HepG2 (cell line): ENCODE results near the gene FKBP8. TPM values are rescaled to one million over a fixed set of nuclear protein-coding genes. Genes with fewer than 3 reads are reported as not detected.

Source experiments
- KDM5B ChIP-seq: sonication (generic); formaldehyde crosslinking; IDR thresholded peaks from 2 replicates; pipeline ENCODE4 v1.4.0; 2020; ENCODE audit warnings: missing genetic modification reagents, mild to moderate bottlenecking, borderline replicate concordance
- MXI1 ChIP-seq: IDR thresholded peaks from 3 replicates; pipeline ENCODE4 v1.6.1; 2012; ENCODE audit warnings: low read depth, low read length, inconsistent platforms, borderline replicate concordance
- POLR2A ChIP-seq, 2 experiments: IDR thresholded peaks; 2 replicates each; pipeline ENCODE4 v1.6.1; 2011; ENCODE audit warnings: low read depth in 2 of 2, low read length in 2 of 2, mild to moderate bottlenecking in 1 of 2, moderate library complexity in 1 of 2; ENCODE audit not compliant: insufficient read depth in 1 of 2
- RFXAP ChIP-seq: sonication (generic); formaldehyde crosslinking; IDR thresholded peaks from 2 replicates; pipeline ENCODE4 v1.4.0; 2020; ENCODE audit warnings: missing genetic modification reagents, borderline replicate concordance
- RXRA ChIP-seq: sonication (generic); formaldehyde crosslinking; IDR thresholded peaks from 2 replicates; pipeline ENCODE4 v1.5.1; 2020; ENCODE audit warnings: missing genetic modification reagents
- SAP130 ChIP-seq: IDR thresholded peaks from 2 replicates; pipeline ENCODE4 v1.6.1; 2016; ENCODE audit warnings: low read depth
- SP5 ChIP-seq: IDR thresholded peaks from 2 replicates; pipeline ENCODE4 v1.6.1; 2016; ENCODE audit warnings: low read depth, borderline replicate concordance
- ZFP36L1 ChIP-seq: sonication (generic); formaldehyde crosslinking; IDR thresholded peaks from 2 replicates; pipeline ENCODE4 v1.8.0; 2022; ENCODE audit warnings: mild to moderate bottlenecking, missing genetic modification reagents, moderate library complexity
- ZNF563 ChIP-seq: sonication (generic); formaldehyde crosslinking; IDR thresholded peaks from 2 replicates; pipeline ENCODE4 v1.8.0; 2022; ENCODE audit warnings: mild to moderate bottlenecking, moderate library complexity, missing genetic modification reagents
- ZNF766 ChIP-seq: sonication (generic); formaldehyde crosslinking; IDR thresholded peaks from 2 replicates; pipeline ENCODE4 v1.5.0; 2020; ENCODE audit warnings: missing genetic modification reagents, borderline replicate concordance
- polyA plus RNA-seq, 8 experiments: library from polyadenylated mRNA; depleted of rRNA in 3 of 8; stranded (reverse) in 7 of 8; unstranded in 1 of 8; fragments of >200 nt; fragmentation: Illumina TruSeq in 4 of 8; extraction: Trizol in 4 of 8; gene quantifications; 2 replicates each; pipeline versions ENCODE4 v1.2.1 to v1.2.3, GENCODE V29; 2011 to 2016; ENCODE audit warnings: low read depth in 4 of 8, missing spikeins in 1 of 8, mixed read lengths in 1 of 8; ENCODE audit not compliant: insufficient read depth in 1 of 8
- total RNA-seq, 5 experiments: library from RNA; depleted of rRNA; stranded (reverse); fragments of >200 nt; fragmentation: Illumina TruSeq; extraction: Trizol; gene quantifications; 2 replicates each; pipeline ENCODE4 v1.2.3, GENCODE V29; 2016; ENCODE audit warnings: low read depth in 1 of 5
- TF ChIP-seq, protein P1 (sequence below): sonication (generic); formaldehyde crosslinking; IDR thresholded peaks from 2 replicates; pipeline ENCODE4 v1.5.0; 2020; ENCODE audit warnings: mild to moderate bottlenecking, missing genetic modification reagents, borderline replicate concordance
- TF ChIP-seq, protein P2 (sequence below): IDR thresholded peaks from 2 replicates; pipeline ENCODE4 v1.6.1; 2016; ENCODE audit warnings: low read depth
- TF ChIP-seq, protein P3 (sequence below): sonication (generic); formaldehyde crosslinking; IDR thresholded peaks from 2 replicates; pipeline ENCODE4 v1.8.1; 2022; ENCODE audit warnings: low read depth, mild to moderate bottlenecking, missing genetic modification reagents
- TF ChIP-seq, protein P4 (sequence below): sonication (generic); formaldehyde crosslinking; IDR thresholded peaks from 2 replicates; pipeline ENCODE4 v1.4.0; 2020; ENCODE audit warnings: missing genetic modification reagents
- TF ChIP-seq, protein P5 (sequence below): sonication (generic); formaldehyde crosslinking; conservative IDR thresholded peaks from 2 replicates; pipeline ENCODE4 v1.5.0; 2020; ENCODE audit warnings: missing genetic modification reagents

Gene FKBP8
- total and polyA plus RNA-seq, 2 of the 13 experiments (the other 11 are each of a cell fraction or from before 2014, with no cell fraction given): 81.7 to 93.9 TPM

DNA sequence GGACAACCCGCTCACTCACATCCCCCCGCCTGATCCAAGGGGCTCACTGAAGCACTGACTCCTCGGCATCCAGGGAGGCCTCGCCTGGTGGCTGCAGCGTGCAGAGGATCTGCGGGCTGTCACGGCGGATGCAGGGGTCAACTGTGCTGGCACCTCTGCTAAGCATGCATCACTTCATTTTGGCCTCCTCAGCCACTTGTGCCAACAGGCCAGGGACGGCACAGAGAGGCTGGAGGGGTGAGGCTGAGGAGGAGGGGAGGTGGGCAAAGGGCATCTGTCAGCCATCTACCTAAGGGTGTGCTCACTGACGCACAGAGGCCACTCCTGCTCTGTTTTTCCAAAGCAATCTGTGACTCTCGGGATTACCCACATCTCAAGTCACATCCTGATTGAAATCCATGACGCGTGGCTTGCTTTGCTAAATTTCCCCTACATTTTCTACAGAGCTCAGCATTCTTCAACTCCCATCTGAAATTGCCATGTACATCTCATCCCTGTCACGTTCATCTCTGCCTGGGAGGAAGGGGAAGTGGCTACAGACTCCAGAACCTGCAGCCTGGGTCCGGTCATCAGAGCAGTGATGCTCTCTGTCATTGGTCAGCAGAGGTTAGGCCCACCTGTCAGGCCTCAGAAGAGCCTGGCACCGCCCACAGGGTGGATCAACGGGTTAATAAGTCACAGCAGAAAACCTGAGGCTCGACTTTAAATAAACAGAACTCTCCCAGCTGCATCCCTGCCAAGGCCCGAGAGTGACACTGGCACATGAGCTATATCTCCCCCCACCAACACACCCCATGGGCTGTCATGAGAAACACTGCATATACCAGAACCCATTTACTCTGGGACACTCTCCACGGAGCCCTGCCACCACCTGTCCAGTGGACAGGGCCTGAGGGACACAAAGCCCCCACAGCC is 39.1 kb downstream of the FKBP8 start (continued):
- TF ChIP-seq, protein P1, sequence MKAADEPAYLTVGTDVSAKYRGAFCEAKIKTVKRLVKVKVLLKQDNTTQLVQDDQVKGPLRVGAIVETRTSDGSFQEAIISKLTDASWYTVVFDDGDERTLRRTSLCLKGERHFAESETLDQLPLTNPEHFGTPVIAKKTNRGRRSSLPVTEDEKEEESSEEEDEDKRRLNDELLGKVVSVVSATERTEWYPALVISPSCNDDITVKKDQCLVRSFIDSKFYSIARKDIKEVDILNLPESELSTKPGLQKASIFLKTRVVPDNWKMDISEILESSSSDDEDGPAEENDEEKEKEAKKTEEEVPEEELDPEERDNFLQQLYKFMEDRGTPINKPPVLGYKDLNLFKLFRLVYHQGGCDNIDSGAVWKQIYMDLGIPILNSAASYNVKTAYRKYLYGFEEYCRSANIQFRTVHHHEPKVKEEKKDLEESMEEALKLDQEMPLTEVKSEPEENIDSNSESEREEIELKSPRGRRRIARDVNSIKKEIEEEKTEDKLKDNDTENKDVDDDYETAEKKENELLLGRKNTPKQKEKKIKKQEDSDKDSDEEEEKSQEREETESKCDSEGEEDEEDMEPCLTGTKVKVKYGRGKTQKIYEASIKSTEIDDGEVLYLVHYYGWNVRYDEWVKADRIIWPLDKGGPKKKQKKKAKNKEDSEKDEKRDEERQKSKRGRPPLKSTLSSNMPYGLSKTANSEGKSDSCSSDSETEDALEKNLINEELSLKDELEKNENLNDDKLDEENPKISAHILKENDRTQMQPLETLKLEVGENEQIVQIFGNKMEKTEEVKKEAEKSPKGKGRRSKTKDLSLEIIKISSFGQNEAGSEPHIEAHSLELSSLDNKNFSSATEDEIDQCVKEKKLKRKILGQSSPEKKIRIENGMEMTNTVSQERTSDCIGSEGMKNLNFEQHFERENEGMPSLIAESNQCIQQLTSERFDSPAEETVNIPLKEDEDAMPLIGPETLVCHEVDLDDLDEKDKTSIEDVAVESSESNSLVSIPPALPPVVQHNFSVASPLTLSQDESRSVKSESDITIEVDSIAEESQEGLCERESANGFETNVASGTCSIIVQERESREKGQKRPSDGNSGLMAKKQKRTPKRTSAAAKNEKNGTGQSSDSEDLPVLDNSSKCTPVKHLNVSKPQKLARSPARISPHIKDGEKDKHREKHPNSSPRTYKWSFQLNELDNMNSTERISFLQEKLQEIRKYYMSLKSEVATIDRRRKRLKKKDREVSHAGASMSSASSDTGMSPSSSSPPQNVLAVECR: peak; percentile 40; the same call in 1 of the 2 replicates
- TF ChIP-seq, protein P2, sequence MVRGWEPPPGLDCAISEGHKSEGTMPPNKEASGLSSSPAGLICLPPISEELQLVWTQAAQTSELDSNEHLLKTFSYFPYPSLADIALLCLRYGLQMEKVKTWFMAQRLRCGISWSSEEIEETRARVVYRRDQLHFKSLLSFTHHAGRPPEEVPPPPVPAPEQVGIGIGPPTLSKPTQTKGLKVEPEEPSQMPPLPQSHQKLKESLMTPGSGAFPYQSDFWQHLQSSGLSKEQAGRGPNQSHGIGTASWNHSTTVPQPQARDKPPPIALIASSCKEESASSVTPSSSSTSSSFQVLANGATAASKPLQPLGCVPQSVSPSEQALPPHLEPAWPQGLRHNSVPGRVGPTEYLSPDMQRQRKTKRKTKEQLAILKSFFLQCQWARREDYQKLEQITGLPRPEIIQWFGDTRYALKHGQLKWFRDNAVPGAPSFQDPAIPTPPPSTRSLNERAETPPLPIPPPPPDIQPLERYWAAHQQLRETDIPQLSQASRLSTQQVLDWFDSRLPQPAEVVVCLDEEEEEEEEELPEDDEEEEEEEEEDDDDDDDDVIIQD (CRISPR knock-in tag): peak; percentile 10; the same call in 1 of the 2 replicates
- peak in 1 of 2 experiments; percentile 74; a peak in 2 of 4 replicates for TF ChIP-seq POLR2A (IDR thresholded peaks at IDR 0.05; ENCODE audit: insufficient read depth in 1 of 2, low read depth in 2 of 2, low read length in 2 of 2)
- TF ChIP-seq SAP130: peak; percentile 90
- TF ChIP-seq ZNF563 (CRISPR knock-in tag): 0 out of 2 replicates have a peak, but pooled peaks have one; percentile 31
- TF ChIP-seq ZFP36L1 (CRISPR knock-in tag): no peak
- peak; percentile 26; the same call in 1 of the 2 replicates for TF ChIP-seq RXRA
- TF ChIP-seq, protein P3, sequence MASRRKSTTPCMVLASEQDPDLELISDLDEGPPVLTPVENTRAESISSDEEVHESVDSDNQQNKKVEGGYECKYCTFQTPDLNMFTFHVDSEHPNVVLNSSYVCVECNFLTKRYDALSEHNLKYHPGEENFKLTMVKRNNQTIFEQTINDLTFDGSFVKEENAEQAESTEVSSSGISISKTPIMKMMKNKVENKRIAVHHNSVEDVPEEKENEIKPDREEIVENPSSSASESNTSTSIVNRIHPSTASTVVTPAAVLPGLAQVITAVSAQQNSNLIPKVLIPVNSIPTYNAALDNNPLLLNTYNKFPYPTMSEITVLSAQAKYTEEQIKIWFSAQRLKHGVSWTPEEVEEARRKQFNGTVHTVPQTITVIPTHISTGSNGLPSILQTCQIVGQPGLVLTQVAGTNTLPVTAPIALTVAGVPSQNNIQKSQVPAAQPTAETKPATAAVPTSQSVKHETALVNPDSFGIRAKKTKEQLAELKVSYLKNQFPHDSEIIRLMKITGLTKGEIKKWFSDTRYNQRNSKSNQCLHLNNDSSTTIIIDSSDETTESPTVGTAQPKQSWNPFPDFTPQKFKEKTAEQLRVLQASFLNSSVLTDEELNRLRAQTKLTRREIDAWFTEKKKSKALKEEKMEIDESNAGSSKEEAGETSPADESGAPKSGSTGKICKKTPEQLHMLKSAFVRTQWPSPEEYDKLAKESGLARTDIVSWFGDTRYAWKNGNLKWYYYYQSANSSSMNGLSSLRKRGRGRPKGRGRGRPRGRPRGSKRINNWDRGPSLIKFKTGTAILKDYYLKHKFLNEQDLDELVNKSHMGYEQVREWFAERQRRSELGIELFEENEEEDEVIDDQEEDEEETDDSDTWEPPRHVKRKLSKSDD (CRISPR knock-in tag): 0 out of 2 replicates have a peak, but pooled peaks have one; percentile 21
- TF ChIP-seq MXI1: peak; percentile 80; the same call in 1 of the 3 replicates
- TF ChIP-seq RFXAP: 0 out of 2 replicates have a peak, but pooled peaks have one; percentile 49
- TF ChIP-seq, protein P4, sequence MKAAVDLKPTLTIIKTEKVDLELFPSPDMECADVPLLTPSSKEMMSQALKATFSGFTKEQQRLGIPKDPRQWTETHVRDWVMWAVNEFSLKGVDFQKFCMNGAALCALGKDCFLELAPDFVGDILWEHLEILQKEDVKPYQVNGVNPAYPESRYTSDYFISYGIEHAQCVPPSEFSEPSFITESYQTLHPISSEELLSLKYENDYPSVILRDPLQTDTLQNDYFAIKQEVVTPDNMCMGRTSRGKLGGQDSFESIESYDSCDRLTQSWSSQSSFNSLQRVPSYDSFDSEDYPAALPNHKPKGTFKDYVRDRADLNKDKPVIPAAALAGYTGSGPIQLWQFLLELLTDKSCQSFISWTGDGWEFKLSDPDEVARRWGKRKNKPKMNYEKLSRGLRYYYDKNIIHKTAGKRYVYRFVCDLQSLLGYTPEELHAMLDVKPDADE (CRISPR knock-in tag): no peak
- peak; percentile 26; the same call in 1 of the 2 replicates for TF ChIP-seq KDM5B (CRISPR knock-in tag)
- TF ChIP-seq, protein P5, sequence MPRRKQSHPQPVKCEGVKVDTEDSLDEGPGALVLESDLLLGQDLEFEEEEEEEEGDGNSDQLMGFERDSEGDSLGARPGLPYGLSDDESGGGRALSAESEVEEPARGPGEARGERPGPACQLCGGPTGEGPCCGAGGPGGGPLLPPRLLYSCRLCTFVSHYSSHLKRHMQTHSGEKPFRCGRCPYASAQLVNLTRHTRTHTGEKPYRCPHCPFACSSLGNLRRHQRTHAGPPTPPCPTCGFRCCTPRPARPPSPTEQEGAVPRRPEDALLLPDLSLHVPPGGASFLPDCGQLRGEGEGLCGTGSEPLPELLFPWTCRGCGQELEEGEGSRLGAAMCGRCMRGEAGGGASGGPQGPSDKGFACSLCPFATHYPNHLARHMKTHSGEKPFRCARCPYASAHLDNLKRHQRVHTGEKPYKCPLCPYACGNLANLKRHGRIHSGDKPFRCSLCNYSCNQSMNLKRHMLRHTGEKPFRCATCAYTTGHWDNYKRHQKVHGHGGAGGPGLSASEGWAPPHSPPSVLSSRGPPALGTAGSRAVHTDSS (CRISPR knock-in tag): no peak
- TF ChIP-seq ZNF766 (CRISPR knock-in tag): no peak
- peak; percentile 62; the same call in 1 of the 2 replicates for TF ChIP-seq SP5 (CRISPR knock-in tag)
